GM21447 (cell line): ENCODE measurements around the gene PHF10.
"Not testable (repeated sequence)": the region's sequence is repeated elsewhere in the genome, so short reads cannot be mapped to it uniquely, and the experiment has no call there.

Experiments used
- ATAC-seq: cut with Tn5 transposase; IDR thresholded peaks from one replicate; pipeline ENCODE4 v1.9.1; 2021; ENCODE audit not compliant: unreplicated experiment

PHF10 gene

DNA sequence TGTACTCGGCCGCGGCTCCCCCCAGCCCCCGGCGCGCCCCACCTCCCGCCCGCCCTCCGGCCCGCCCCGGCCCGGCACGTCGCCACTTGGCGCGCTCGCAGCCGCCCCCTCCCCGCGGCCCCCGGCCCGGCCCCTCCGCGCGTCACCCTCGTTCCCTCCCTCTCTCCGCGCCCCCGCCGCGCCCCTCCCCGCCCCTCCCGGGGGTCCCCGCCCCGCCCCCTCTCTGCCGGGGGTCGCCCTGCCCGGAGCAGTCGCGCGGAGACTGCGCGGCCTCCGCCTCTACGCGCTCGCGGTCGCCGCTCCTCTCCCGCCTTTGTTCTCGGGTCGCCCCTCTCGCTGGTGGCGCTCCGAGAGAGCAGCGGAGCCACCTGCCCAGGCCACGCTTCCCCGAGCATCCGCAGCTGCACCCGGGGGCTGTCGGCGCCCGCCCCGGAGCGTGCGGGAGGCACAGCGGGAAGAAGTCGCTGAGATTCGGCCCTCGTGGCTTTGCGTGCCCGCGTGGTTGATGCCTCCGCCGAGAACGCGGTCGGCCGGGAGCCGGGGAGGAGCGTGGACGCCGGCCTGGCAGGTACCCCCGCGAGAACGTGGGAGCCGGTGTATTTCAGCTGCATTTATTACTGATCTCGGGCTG, at the start of gene PHF10:
PHF10 (minus strand) TSS at position 7 of the 631 bp plus-strand sequence. CDS start 569 bp downstream, outside the sequence.
- ATAC-seq, result peak; percentile 33

- ATAC-seq, result no peak
Observed at GRCh38 chr6:169766921-169767736, 42.8 kb upstream of the PHF10 start.

DNA sequence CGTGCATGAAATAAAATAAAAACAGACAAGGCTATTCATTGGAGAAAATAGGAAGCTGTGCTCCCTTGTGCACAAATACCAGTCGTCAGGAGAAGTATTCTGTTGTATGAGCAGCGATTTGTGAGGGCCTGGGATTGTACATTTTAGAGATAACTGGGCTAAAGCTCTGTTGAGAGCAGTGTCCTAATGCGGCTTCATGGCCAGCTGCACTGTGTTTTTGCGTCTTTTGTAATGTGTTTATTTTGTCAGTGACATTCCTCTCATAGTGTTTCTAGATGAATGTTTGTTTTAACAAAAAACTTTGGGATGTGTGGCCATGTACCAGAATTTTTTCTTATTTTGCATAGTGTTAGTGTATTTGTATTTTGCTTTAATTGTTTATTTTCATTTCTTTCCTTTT, 41.9 kb upstream of the PHF10 start:
- no peak for ATAC-seq

GRCh38 chr6:169765789-169766188, 41.5 kb upstream of the PHF10 start:
- not testable (repeated sequence) for ATAC-seq

GRCh38 chr6:169763881-169764280, 39.6 kb upstream of the PHF10 start:
- no peak for ATAC-seq

DNA sequence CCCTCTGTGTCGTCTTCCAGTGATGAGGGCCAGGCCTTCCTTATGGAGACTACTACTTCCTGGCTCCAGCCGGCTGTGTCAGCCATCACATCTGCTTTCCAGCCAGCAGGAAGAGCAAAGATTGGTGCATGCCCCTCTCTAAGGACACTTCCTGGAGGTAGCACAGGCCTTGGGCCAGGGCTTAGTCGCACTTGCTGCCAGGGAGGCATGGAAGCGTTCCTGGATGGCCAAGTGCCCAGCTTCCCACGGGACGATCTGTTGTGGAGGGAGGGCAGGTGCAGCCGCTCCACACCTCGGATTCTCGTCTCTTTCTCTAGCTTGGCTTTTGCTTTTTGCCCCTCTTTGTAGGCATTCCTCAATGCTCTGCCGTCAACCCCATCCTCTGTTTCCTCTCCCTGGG, 39.0 kb upstream of the PHF10 start:
- no peak for ATAC-seq

DNA sequence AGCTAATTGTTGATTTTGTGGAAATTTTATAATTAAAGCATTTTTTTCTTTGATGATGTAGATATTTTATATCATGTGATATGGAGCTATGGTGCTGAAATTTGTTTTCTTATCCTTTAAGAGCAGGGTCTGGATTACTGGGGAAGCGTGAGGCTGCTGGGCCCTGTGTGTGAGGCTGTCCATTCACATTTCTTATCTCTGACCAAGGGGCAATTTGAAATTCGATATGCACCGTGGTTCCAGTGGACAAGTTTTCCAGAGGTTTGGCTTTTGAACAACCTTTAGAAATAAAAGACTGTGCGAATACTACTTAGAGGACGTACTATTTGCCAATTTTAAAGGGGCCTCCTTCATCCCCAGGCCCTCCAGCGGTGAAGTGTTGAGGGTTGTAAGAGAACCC, 30.9 kb upstream of the PHF10 start:
- no peak for ATAC-seq

GRCh38 chr6:169752074-169752623, 27.8 kb upstream of the PHF10 start:
- no peak for ATAC-seq

- peak; percentile 91 for ATAC-seq
Observed at GRCh38 chr6:169751242-169752073, 27.2 kb upstream of the PHF10 start, which contains the start of the genes DYNLT2 and ERMARD. Gene DYNLT2 (minus strand): TSS chr6:169751572. CDS start chr6:169751458, 114 bp downstream. Gene ERMARD (plus strand): TSS chr6:169751622. CDS start chr6:169751658, 36 bp downstream.

DNA sequence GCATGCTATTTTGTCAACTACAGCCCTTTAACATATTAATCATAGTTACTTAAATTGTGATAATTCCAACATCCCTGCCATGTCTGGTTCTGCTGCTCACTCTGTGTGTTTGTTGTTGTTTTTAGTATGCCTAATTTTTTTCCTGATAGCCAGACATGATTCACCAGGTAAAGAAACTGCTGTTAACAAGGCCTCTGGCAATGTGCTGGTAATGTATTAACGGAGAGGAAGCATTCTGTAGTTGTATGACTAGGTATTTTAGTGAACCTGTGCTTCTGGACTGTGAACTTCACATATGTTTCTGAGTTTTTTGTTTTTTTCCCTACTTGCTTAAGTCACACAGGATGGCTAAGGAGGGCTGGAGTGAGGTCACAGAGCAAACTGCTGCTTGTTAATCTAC, 22.3 kb upstream of the PHF10 start:
- ATAC-seq, result no peak

- ATAC-seq, result no peak
Observed at GRCh38 chr6:169745405-169745804, 21.1 kb upstream of the PHF10 start.

DNA sequence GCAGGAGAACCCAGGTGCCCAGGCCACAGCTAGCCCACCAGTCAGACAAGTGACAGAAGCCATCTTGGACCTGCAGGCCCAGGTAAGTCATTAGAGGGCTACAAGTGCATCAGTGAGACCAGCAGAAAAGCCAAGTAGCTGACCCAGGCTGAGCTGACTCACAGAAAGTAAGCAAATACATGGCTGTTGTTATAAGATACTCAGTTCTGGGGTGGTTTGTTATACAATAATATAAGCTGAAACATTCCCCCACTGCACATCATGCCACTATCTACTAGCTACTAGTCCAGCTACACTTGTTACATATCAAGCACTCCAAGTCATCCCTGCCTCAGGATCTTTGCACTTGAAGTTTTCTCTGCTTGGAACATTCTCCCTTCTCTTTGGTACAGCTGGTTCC, 17.0 kb upstream of the PHF10 start:
- no peak for ATAC-seq

- ATAC-seq, result no peak
Observed at GRCh38 chr6:169738976-169739529, 14.8 kb upstream of the PHF10 start.

DNA sequence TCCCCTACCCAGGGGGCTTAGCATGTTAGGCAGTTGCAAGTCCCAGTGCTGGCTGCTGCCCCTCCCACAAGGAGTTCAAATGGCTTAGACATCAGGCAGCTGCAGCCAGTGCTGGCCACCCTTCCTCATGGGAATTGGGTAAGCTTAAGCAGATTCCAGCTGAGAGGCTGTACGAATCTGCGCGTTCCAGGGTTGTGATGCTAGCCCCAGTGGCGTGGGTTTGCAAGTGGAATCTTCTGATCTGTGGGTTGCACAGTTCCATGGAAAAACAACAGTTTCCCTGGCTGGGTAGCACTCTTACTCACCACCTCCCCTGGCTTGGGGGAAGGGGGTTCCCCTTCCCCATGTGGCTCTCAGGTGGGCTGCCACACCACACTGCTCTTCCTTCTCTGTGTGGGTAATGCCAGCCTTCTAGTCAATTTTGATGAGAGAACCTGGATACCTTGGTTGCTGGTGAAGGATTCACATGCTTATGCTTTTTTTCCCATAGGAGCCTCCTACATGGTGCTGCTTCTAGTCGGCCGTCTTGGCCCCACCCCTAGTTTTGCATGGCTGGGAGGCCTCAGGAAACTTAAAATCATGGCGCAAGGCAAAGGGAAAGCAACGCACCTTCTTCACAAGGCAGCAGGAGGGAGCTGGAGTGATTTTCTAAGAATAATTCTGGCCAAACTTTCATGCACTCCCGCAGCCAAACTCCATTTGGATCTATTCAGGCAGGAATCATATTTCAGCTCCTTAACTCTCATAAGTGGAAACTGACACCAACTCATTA, 14.1 kb upstream of the PHF10 start:
- ATAC-seq, result no peak

GRCh38 chr6:169729961-169730360, 5.7 kb upstream of the PHF10 start:
- ATAC-seq, result no peak

GRCh38 chr6:169726963-169727362, 2.7 kb upstream of the PHF10 start:
- ATAC-seq, result no peak

DNA sequence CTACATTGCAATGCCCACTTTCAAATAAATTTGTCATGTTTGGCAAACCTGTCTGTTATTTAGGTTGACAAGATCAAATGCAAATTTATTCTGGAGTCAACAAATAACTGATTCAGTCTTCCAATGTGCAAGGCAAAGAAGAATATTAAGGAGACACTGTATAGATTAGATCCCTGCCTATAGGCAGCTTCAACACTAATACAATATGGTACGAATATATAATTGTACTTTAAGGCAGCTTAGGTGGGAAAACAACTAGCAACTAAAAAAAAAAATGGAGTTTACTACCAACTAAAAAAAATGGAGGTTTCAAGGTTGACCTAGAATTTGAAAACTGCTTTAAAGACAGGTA, 1.7 kb upstream of the PHF10 start:
- no peak for ATAC-seq

- ATAC-seq, result peak; percentile 11
Observed at GRCh38 chr6:169725125-169726048, 1.1 kb upstream of the PHF10 start.

- peak; percentile 31 for ATAC-seq
Observed at GRCh38 chr6:169723991-169724493, 258 bp downstream of the PHF10 start.
